Gastrocnemius medialis (tissue), 4 donors: Measurements from ENCODE around the gene NEDD4L.

Experiments
- POLR2A ChIP-seq, 2 donors: fragments of 450-650 bp; IDR thresholded peaks; one replicate each; pipeline ENCODE4 v1.6.1; 2017; ENCODE audit warnings: antibody characterized with exemption in 2 of 2, mild to moderate bottlenecking in 2 of 2, moderate library complexity in 2 of 2
- TF ChIP-seq, protein P1 (sequence below), 5 experiments: fragments of 450-650 bp in 3 of 5; fragments of 200-600 bp in 2 of 5; sonication (generic) in 2 of 5; IDR thresholded peaks in 4 of 5; conservative IDR thresholded peaks in 1 of 5; 1 replicate in 4 of 5; 2 replicates in 1 of 5; pipeline ENCODE4 v1.5.1; 2016 to 2019; ENCODE audit warnings: antibody characterized with exemption in 5 of 5, mild to moderate bottlenecking in 3 of 5, moderate library complexity in 3 of 5

DNA sequence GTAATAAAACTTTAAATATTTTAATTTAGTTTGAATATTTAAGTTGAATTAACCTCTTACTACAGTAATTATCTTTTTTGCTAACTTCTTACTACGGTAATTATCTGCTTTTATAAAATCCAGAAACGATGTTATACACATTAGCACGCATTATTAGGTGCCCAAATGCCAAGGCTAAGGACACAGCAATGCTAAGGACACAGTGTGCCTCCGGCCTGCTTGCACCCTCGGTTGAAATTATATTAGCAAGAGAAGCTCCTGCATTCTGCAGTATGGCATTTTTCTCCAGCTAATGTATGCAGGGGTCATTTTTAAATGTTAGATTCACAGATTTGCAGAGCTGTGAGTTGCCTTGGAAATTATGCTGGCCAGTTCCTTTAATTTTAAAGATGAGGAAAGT, 220.0 kb downstream of the NEDD4L start:
- TF ChIP-seq, protein P1, sequence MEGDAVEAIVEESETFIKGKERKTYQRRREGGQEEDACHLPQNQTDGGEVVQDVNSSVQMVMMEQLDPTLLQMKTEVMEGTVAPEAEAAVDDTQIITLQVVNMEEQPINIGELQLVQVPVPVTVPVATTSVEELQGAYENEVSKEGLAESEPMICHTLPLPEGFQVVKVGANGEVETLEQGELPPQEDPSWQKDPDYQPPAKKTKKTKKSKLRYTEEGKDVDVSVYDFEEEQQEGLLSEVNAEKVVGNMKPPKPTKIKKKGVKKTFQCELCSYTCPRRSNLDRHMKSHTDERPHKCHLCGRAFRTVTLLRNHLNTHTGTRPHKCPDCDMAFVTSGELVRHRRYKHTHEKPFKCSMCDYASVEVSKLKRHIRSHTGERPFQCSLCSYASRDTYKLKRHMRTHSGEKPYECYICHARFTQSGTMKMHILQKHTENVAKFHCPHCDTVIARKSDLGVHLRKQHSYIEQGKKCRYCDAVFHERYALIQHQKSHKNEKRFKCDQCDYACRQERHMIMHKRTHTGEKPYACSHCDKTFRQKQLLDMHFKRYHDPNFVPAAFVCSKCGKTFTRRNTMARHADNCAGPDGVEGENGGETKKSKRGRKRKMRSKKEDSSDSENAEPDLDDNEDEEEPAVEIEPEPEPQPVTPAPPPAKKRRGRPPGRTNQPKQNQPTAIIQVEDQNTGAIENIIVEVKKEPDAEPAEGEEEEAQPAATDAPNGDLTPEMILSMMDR (IDR thresholded peaks at IDR 0.05 in 4 of 5, conservative IDR thresholded peaks at IDR 0.05 in 1 of 5): no peak
- no peak for TF ChIP-seq POLR2A (IDR thresholded peaks at IDR 0.05)
